Epidermal melanocyte (primary cell): ENCODE data around the gene DPY19L1.
"Not testable (repeated sequence)": the region's sequence is repeated elsewhere in the genome, so short reads cannot be mapped to it uniquely, and the experiment has no call there.

Source experiments
- DNase-seq: peaks from one replicate; pipeline ENCODE4 v3.0.0; 2011; ENCODE audit warnings: low spot score; ENCODE audit not compliant: insufficient read length

DPY19L1 gene

GRCh38 chr7:35035511-35035961 is 1.7 kb downstream of the DPY19L1 start:
- no peak for DNase-seq

DNA sequence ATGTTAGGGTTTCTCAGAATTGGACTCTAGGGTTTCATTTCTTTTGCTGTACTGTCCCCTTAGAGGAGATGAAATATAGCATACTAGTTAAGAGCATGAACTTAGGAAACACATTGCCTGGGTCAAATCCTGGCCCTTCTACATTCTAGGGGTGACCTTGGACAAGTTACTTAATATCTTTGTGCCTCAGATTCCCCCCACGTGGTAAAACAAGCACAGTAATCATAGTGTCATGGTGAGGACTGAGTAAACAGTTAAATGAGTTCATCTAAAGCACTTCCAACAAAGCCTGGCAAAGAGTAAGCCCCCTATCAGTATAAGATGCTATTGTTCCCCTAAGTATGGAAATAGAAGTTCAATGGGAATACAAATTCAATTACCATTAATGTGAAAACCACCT is 5.1 kb downstream of the DPY19L1 start:
- DNase-seq = no peak

DNA sequence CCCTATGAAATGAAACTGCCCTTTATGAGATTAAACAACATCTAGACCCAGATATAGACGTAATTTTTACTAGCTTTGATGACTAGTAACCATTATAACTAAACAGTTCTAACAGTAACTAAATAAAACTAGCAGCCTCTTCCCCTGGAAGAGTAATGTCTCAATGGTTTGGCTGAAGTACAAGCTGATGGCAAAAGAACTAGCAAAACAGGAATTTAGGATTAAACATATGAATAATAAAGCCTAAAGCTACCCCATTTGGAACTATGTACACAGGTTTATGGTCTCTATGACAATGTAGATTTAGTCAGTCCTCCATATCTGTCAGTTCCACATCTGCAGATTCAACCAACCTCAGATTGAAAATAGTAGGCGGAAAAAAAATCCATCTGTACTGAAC is 6.4 kb downstream of the DPY19L1 start:
- no peak for DNase-seq

GRCh38 chr7:35029311-35029710 is 8.0 kb downstream of the DPY19L1 start:
- no peak for DNase-seq

DNA sequence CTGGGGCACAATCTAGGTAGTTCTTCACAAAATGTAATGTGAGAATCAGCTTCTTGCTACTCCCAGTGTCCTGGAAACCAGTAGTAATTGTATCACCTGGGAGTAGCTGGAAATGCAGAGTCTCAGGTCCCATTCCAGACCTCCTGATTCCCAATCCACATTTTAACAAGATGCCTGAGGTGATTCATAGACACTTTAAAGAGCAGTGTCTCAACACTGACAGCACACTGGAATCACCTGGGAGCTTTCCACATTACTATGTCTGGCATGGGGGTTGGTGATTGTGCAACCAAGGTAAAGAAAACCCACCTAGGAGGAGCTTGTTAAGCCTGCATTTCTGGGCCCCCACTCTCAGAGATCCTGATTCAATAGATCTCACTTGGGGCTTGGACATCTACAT is 11.1 kb downstream of the DPY19L1 start:
- no peak for DNase-seq

DNA sequence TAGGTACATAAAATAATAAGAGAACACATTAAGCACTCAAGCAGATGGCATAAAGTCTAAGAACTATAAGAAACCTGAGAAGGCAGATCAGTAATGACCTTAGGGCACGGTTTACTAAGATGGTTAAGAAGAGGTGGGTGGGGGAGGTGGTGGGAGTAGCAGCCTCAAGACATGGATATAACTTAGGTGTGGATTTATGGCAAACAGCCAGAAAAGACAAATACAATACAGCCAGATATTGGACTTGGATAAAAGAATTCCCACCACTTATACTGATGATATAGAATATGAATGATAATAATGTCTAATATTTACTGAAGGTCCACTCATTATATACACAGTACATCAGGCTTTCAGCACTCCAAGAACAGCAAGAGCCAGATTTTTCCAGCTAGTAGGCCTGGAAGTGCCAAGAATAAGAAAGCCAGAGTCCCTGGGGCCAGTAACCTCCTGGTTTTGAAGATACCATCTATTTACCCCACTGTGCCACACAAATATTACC is 11.9 kb downstream of the DPY19L1 start:
- no peak for DNase-seq

- DNase-seq = no peak
These were observed 13.0 kb downstream of the DPY19L1 start for GRCh38 chr7:35024298-35024697.

DNA sequence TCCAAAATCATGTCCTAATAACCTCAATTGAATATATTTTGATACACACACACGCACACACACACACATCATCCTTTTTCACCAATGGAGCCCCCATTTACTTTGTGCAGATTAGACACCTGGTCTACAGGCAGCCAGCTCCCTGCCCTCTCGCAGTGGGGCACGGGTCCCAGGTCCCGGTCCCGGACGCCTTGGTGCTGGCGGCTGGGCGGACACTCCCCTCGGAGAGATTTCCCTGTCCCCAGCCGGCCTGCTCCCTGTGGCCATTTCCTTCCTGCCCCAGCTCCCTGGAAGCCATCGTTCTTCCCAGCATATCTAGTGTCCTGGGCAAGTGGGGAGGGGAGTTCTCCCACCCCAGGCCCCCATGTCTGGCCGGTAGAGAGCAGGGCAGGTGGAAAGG is 14.6 kb downstream of the DPY19L1 start:
- DNase-seq = no peak

GRCh38 chr7:35021445-35021844 is 15.8 kb downstream of the DPY19L1 start:
- DNase-seq = no peak

- DNase-seq = no peak
These were observed 17.5 kb downstream of the DPY19L1 start for GRCh38 chr7:35019801-35020200.

GRCh38 chr7:35019179-35019729 is 18.0 kb downstream of the DPY19L1 start:
- no peak for DNase-seq

- no peak for DNase-seq
These were observed 21.9 kb downstream of the DPY19L1 start for GRCh38 chr7:35015346-35015859.

DNA sequence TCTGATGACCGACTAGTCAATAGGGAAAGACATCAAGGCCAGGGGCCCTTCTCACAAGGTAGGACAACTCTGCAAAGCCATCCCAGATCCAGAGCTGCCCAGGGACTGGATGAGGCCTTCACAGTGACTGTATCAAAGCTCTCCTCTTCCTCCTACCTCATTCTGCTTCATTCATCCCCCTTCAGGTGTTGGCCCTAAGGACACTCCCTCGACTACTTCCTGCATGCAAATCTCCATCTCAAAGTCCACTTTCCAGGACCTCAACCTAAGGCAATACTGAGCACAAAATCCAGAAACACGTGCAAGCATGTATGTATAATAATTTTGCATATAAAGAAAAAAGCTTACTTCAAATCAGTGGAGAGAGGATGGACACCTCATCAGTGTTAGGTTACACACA is 25.1 kb downstream of the DPY19L1 start:
- DNase-seq = no peak

DNA sequence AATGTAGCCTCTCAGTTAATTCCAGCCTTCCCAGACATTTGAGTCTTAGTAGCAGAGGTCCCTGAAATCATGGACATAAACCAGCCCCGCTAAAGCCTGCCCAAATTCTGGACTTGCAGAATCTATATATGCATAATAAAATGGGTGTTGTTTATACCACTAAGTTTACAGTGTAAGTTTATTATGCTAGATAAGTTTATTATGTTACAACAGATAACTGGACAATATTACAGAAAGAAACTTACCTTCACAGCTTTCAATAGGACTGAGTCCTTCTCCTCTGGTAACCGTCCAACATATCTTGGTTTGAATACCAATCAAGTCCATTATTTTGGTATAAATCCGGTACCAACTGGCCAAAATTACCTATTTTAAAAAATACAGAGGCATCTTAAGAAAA is 26.2 kb downstream of the DPY19L1 start:
- DNase-seq = no peak

DNA sequence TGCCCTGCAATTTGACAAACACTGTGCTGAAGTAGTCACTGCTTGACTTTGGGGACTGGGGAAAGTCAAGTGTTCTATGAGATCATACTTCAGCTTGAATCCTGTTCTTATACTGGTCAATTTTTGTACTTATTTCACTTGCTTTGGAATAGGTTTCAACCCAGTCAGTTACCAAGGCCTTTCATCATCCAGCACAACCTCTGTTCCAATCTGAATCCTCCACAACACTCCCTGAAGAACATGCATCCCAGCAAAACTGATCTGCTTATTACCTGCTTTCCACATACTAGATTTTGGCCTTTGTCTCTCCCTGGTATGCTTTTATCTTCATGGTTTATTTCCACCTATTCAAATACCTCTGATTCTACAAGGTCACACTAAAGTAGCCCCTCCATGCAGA is 29.5 kb downstream of the DPY19L1 start:
- no peak for DNase-seq

- DNase-seq = peak; percentile 16
These were observed 32.7 kb downstream of the DPY19L1 start for GRCh38 chr7:35004531-35005095.

- DNase-seq = no peak
These were observed 33.5 kb downstream of the DPY19L1 start for GRCh38 chr7:35003679-35004303.

GRCh38 chr7:35003177-35003650 is 34.1 kb downstream of the DPY19L1 start:
- DNase-seq = not testable (repeated sequence)

GRCh38 chr7:34998335-34998734 is 39.0 kb downstream of the DPY19L1 start:
- not testable (repeated sequence) for DNase-seq

- DNase-seq = not testable (repeated sequence)
These were observed 40.7 kb downstream of the DPY19L1 start for GRCh38 chr7:34996423-34997090.

DNA sequence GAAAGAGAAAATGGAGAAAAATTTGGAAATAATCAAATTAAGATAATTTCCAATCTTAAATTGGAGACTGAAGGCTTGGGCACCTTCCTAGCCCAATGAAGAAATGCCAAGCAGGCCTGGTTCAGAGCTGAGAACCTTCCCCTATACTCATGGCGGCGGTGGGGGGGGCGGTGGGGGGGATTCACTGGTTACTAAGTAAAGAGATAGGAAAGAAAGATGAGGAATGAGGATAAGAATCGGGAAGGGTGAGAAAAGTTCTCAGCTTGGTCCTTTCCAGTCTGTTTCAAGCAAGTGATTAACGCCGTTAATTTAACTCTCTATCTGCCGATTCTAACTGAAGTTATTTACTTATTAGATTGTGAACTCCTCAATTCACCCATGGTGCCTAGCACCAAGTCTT is 41.5 kb downstream of the DPY19L1 start:
- DNase-seq = no peak
